Measurements from ENCODE around the gene GPR132. TPM values are rescaled to one million over a fixed set of nuclear protein-coding genes. Genes with fewer than 3 reads are reported as not detected.
A peak's percentile ranks its signal among the peaks of the same experiment; 100 is the strongest.

The GPR132 gene
- total and polyA plus RNA-seq, 12 donors, result 0.19 to 4.1 (median 0.82) TPM

DNA sequence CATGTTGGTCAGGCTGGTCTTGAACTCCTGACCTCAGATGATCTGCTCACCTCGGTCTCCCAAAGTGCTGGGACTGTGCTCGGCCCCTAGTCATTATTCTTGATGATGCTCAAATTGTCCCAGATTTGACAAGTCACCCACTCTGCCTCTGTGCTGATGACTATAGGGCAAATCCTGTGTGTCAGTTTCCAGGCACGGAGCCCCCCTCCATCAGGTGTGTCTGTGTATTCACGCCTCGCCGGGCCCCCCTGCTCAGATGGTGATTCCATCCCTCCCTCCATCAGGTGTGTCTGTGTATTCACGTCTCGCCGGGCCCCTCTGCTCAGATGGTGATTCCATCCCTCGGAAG, 4.3 kb upstream of the GPR132 start:
- Histone ChIP-seq H3K36me3 (no peaks in the 10 kb centered on the region), H3K9me3 (no peaks in the 10 kb centered on the region), H3K27ac (peak overlapping the region in 2 of 10 donors; percentile 12 to 79), H3K27me3 (peaks cover 0 to 45% (median 17%) of the 10 kb centered on the region in 7 donors), H3K4me3 (no peak overlapping the region), H3K4me1 (peaks cover 0 to 62% (median under 1%) of the 10 kb centered on the region in 9 donors)
- no peak for ATAC-seq
- DNase-seq, result no peak
- 88 to 89% methylated on average over 10 of the region's 10 CpGs for WGBS, 2 donors
- intact Hi-C loops (cut with DNase I), result no loop called here
- TF ChIP-seq, protein P1, sequence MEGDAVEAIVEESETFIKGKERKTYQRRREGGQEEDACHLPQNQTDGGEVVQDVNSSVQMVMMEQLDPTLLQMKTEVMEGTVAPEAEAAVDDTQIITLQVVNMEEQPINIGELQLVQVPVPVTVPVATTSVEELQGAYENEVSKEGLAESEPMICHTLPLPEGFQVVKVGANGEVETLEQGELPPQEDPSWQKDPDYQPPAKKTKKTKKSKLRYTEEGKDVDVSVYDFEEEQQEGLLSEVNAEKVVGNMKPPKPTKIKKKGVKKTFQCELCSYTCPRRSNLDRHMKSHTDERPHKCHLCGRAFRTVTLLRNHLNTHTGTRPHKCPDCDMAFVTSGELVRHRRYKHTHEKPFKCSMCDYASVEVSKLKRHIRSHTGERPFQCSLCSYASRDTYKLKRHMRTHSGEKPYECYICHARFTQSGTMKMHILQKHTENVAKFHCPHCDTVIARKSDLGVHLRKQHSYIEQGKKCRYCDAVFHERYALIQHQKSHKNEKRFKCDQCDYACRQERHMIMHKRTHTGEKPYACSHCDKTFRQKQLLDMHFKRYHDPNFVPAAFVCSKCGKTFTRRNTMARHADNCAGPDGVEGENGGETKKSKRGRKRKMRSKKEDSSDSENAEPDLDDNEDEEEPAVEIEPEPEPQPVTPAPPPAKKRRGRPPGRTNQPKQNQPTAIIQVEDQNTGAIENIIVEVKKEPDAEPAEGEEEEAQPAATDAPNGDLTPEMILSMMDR (IDR thresholded peaks at IDR 0.05), result no peak

DNA sequence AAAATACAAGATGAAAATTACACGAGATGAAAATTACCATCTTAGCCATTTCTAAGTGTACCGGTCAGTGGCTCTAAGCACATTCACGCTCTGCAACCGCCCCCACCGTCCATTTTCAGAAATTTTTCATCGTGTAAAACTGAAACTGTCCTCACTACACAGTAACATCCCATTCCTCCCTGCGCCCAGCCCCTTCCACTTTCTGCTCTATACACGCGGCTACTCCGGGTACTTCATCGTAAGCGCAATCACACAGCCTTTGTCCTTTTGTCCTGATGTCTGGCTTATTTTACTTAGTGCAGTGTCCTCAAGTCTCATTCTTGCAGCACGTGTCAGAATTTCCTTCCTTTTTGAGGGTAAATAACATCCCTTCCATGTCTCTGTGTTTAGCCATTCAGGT, 3.6 kb upstream of the GPR132 start:
- Histone ChIP-seq H3K4me1 (peaks cover 0 to 69% (median 0%) of the 10 kb centered on the region in 9 donors), H3K36me3 (no peaks in the 10 kb centered on the region), H3K27me3 (peaks cover 0 to 39% (median 12%) of the 10 kb centered on the region in 7 donors), H3K9me3 (no peaks in the 10 kb centered on the region), H3K4me3 (no peak overlapping the region), H3K27ac (peak overlapping the region in 1 of 10 donors; percentile 79)
- intact Hi-C loops (cut with DNase I), result no loop called here
- TF ChIP-seq, protein P1 (IDR thresholded peaks at IDR 0.05), result no peak
- peak in 1 of 2 donors; percentile 3 for DNase-seq
- ATAC-seq, result no peak
- 71 to 80% methylated on average over 13 of the region's 13 CpGs for WGBS, 2 donors

DNA sequence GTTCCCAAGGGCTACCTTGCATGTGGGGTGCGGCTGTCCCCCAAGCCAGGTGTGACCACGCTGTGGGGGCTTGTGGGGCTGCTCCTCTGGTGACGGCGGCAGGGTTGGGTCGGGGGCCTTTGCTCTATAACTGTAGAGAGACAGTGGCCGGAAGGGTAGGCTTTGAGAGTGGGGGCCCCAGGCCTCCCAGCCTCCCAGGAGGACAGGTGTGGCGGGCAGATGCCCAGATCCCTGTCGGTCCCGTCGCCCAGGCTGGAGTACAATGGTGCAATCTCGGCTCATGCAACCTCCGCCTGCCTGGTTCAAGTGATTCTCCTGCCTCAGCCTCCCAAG, 2.7 kb upstream of the GPR132 start:
- 96 to 98% methylated on average over 11 to 12 of the region's 12 CpGs for WGBS, 2 donors
- no peaks in the 10 kb centered on the region for H3K36me3 ChIP-seq
- peaks cover 0 to 31% (median 6%) of the 10 kb centered on the region in 7 donors for H3K27me3 ChIP-seq
- H3K9me3 ChIP-seq, result no peaks in the 10 kb centered on the region
- intact Hi-C loops (cut with DNase I), result no loop called here
- TF ChIP-seq, protein P1 (IDR thresholded peaks at IDR 0.05), result no peak
- no peak overlapping the region for H3K27ac ChIP-seq
- no peak for ATAC-seq
- H3K4me3 ChIP-seq, result no peak overlapping the region
- no peak for DNase-seq
- peaks cover 0 to 77% (median 5%) of the 10 kb centered on the region in 9 donors for H3K4me1 ChIP-seq

DNA sequence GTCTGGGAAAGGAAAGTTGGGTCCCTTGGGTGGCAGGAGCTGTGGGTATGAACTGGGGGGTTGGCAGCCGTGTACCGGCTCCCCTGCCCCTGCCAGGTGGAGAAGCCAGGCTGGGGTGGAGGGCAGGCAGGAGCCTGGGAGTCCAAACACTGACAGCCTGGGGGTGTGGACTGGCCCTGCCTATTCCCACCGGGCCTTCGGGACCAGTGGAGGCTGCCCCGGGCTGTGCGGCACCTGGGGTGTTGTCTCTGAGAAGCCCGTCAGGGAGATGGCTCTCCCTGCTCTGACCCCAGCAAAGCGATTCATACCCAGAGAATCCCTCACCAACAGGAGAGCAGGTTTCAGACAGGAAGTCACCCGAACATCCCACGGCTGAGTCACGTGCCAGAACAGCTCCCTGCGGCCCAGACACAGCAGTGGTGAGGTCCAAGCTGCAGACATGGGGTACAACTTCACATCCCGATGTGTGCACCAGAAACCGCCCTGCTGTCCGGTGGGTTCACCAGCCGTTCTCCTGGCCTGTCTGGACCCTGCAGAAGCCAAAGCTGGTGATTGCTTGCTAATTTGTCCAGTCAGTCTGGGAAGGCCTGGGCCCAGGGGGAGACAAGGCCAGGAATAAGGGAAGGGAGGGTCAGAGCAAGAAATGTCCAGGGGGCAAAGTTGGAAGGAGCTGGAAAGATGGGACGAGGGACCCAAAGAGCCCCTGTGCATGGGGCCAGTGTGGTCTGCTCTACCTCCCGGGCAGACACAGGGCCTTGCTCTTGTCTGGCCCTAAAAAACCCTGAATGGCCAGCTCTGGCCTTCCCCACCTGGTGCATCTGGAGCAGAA, 2.1 kb upstream of the GPR132 start:
- no peak for ATAC-seq
- TF ChIP-seq, protein P1 (IDR thresholded peaks at IDR 0.05), result no peak
- DNase-seq, result no peak

More for the DNA sequence above, 2.1 kb upstream of the GPR132 start:
- Histone ChIP-seq H3K27me3 (peaks cover 0 to 25% (median 0%) of the 10 kb centered on the region in 7 donors), H3K36me3 (no peaks in the 10 kb centered on the region), H3K9me3 (no peaks in the 10 kb centered on the region), H3K27ac (peak overlapping the region in 1 of 10 donors; percentile 96), H3K4me1 (peaks cover 0 to 83% (median 10%) of the 10 kb centered on the region in 9 donors), H3K4me3 (no peak overlapping the region)
- intact Hi-C loops (cut with DNase I), result no loop called here
- WGBS, 2 donors, result 69 to 76% methylated on average over 18 of the region's 18 CpGs

All from heart right ventricle (tissue), 16 donors.